K562 (cell line): ENCODE results near the gene RHOB. TPM values are rescaled to one million over a fixed set of nuclear protein-coding genes. Genes with fewer than 3 reads are reported as not detected.

ENCODE experiments used
- ATAC-seq: fragments of 200-7000 bp; cut with Tn5 transposase; 3 replicates; pipeline ENCODE4 v1.9.1; 2020; ENCODE audit warnings: moderate library complexity
- BruUV-seq: library from RNA; stranded (reverse); fragments of 400-500 nt; replicated peaks from 2 replicates; lab custom pipeline; 2021; lab: Mats Ljungman, UMichigan
- CTCF ChIA-PET: fragments of 300-600 bp; formaldehyde crosslinking; extraction: SDS; loops from one replicate; lab custom pipeline; 2021; ENCODE audit warnings: low intra/inter-chr PET ratio; lab: Yijun Ruan, JAX
- POLR2A ChIA-PET: fragments of 300-600, 350-650 bp; sonication (Branson Sonifier 250); formaldehyde crosslinking; extraction: SDS; loops from one replicate; lab custom pipeline; 2021; ENCODE audit warnings: antibody characterized with exemption, inconsistent platforms; lab: Yijun Ruan, JAX
- DNase-seq, 4 experiments: peaks; one replicate each; pipeline versions ENCODE4 v3.0.0 to v3.0.0-alpha.2; 2011 to 2018; ENCODE audit warnings: low spot score in 3 of 4, mixed read lengths in 3 of 4; ENCODE audit errors: extremely low read depth in 1 of 4
- FAIRE-seq: peaks from 2 replicates; lab custom pipeline; 2011; peaks lifted over from hg19 to GRCh38; lab: Jason Lieb, UNC
- H2AFZ ChIP-seq: 2 replicates; pipeline ENCODE4 v1.6.0; 2011; ENCODE audit warnings: low read depth, low read length, control low read depth, inconsistent platforms
- H3K27ac ChIP-seq: fragments of 200-600 bp; 3 replicates; pipeline ENCODE4 v1.8.0; 2011; ENCODE audit warnings: low read depth, mild to moderate bottlenecking, control low read depth, inconsistent platforms, low read length, moderate library complexity, mixed read lengths; ENCODE audit errors: extremely low read depth
- H3K27me3 ChIP-seq, 2 experiments: fragments of 300-600 bp in 1 of 2; 2 replicates in 1 of 2; 3 replicates in 1 of 2; pipeline versions ENCODE4 v1.6.0 to v1.8.0; 2011; ENCODE audit warnings: inconsistent platforms in 2 of 2, low read length in 2 of 2, mild to moderate bottlenecking in 1 of 2, mixed read lengths in 1 of 2, moderate library complexity in 1 of 2; ENCODE audit not compliant: control insufficient read depth in 2 of 2, insufficient read depth in 2 of 2
- H3K36me3 ChIP-seq: fragments of 300-600 bp; 3 replicates; pipeline ENCODE4 v1.8.0; 2011; ENCODE audit warnings: mild to moderate bottlenecking, low read length, inconsistent platforms; ENCODE audit not compliant: control insufficient read depth, insufficient read depth
- H3K4me1 ChIP-seq, 2 experiments: fragments of 200-600 bp in 1 of 2; replicated peaks in 1 of 2; 2 replicates in 1 of 2; 3 replicates in 1 of 2; pipeline versions ENCODE4 v1.5.1 to v1.8.0; 2011; ENCODE audit warnings: inconsistent platforms in 2 of 2, low read length in 2 of 2, mild to moderate bottlenecking in 1 of 2, mixed read lengths in 1 of 2, moderate library complexity in 1 of 2; ENCODE audit not compliant: control insufficient read depth in 2 of 2, insufficient read depth in 2 of 2
- H3K4me2 ChIP-seq: 2 replicates; pipeline ENCODE4 v1.6.1; 2011; ENCODE audit warnings: low read length, control low read depth, inconsistent platforms, mixed read lengths; ENCODE audit not compliant: insufficient read depth
- H3K4me3 ChIP-seq: fragments of 200-600 bp; sonication (generic), shearing (Covaris generic); 2 replicates; pipeline ENCODE4 v1.5.1; 2016; ENCODE audit warnings: control low read depth, inconsistent platforms
- H3K79me2 ChIP-seq: fragments of 200-600 bp; 3 replicates; pipeline ENCODE4 v1.8.0; 2011; ENCODE audit warnings: low read length, inconsistent platforms; ENCODE audit not compliant: control insufficient read depth, insufficient read depth
- H3K9ac ChIP-seq, 2 experiments: 2 replicates each; pipeline versions ENCODE4 v1.6.0 to v1.6.1; 2011; ENCODE audit warnings: low read depth in 2 of 2, low read length in 2 of 2, control low read depth in 1 of 2, inconsistent platforms in 1 of 2, mild to moderate bottlenecking in 1 of 2, mixed read lengths in 1 of 2; ENCODE audit not compliant: insufficient read depth in 1 of 2
- H3K9me1 ChIP-seq: one replicate; pipeline ENCODE4 v1.6.0; 2011; ENCODE audit warnings: inconsistent platforms, mild to moderate bottlenecking, low read length, moderate library complexity; ENCODE audit not compliant: control insufficient read depth, insufficient read depth
- H3K9me3 ChIP-seq: replicated peaks from 2 replicates; pipeline ENCODE4 v1.5.1; 2011; ENCODE audit warnings: low read depth, low read length, inconsistent platforms; ENCODE audit not compliant: control insufficient read depth, insufficient read depth
- H4K20me1 ChIP-seq: replicated peaks from 2 replicates; pipeline ENCODE4 v1.6.1; 2011; ENCODE audit warnings: low read length, inconsistent platforms, mixed read lengths; ENCODE audit not compliant: control insufficient read depth, insufficient read depth
- CHD2 ChIP-seq: IDR thresholded peaks from 2 replicates; pipeline ENCODE4 v1.6.1; 2011; ENCODE audit warnings: low read depth, low read length
- ERF ChIP-seq: fragments of 450-650 bp; formaldehyde crosslinking; IDR thresholded peaks from 2 replicates; pipeline ENCODE4 v1.4.0; 2020; ENCODE audit warnings: mild to moderate bottlenecking, mixed read lengths
- ETV6 ChIP-seq, 3 experiments: fragments of 150-350 bp in 1 of 3; sonication (generic) in 1 of 3; formaldehyde crosslinking in 1 of 3; IDR thresholded peaks; 2 replicates each; pipeline versions ENCODE4 v1.6.1 to v1.8.0; 2014 to 2022; ENCODE audit warnings: borderline replicate concordance in 2 of 3, low read depth in 2 of 3, antibody characterized with exemption in 1 of 3, low read length in 1 of 3, mild to moderate bottlenecking in 1 of 3, missing genetic modification reagents in 1 of 3
- FOSL1 ChIP-seq: fragments of 200-800 bp; sonication (Bioruptor generic); conservative IDR thresholded peaks from 2 replicates; pipeline ENCODE4 v1.6.1; 2016; ENCODE audit warnings: missing genetic modification characterization, missing compliant biosample characterization
- ZNF143 ChIP-seq: sonication (generic); formaldehyde crosslinking; IDR thresholded peaks from 2 replicates; pipeline ENCODE4 v1.9.0; 2022; ENCODE audit warnings: mild to moderate bottlenecking, missing genetic modification reagents
- ZNF408 ChIP-seq: fragments of 250-450 bp; sonication (Bioruptor Pico); IDR thresholded peaks from 2 replicates; pipeline ENCODE4 v1.4.0; 2020; ENCODE audit warnings: low read depth, mild to moderate bottlenecking, moderate library complexity
- WGBS: fragments of 100-300 bp; shearing (Covaris generic); methylation state at CpG from one replicate; pipeline ENCODE4 v1.1.6; 2016; ENCODE audit warnings: low coverage, mixed read lengths; ENCODE audit not compliant: insufficient coverage; ENCODE audit errors: missing lambda C conversion rate; 5-methylcytosine and 5-hydroxymethylcytosine counted together
- in situ Hi-C: fragments of 300-500 bp; cut with MboI; formaldehyde crosslinking; loops from 4 replicates; pipeline ENCODE4 v1.15.0; 2018; ENCODE audit warnings: inconsistent platforms, mixed read lengths
- intact Hi-C: fragments of 100-400 bp; cut with micrococcal nuclease; formaldehyde crosslinking; loops from 2 replicates; pipeline ENCODE4 v1.14.2; 2022
- polyA plus RNA-seq, 8 experiments: library from polyadenylated mRNA; depleted of rRNA in 4 of 8; stranded (reverse) in 5 of 8; unstranded in 3 of 8; fragments of >200 nt; fragmentation: Nextera tagmentation in 2 of 8; fragmentation: Illumina TruSeq in 1 of 8; extraction: Ambion mirVana in 2 of 8; extraction: Trizol in 1 of 8; gene quantifications; 2 replicates each; pipeline versions ENCODE4 v1.2.1 to v1.2.3, GENCODE V29; 2011 to 2014; ENCODE audit warnings: inconsistent platforms in 1 of 8, missing spikeins in 1 of 8
- total RNA-seq, 7 experiments: library from RNA; depleted of rRNA in 6 of 7; stranded (reverse); fragments of >200 nt in 6 of 7; fragmentation: Illumina TruSeq in 2 of 7; extraction: Trizol in 2 of 7; gene quantifications; 2 replicates each; pipeline versions ENCODE4 v1.2.1 to v1.2.3, GENCODE V29; 2011 to 2021; ENCODE audit warnings: low replicate concordance in 1 of 7

The RHOB gene
- total and polyA plus RNA-seq, 9 of the 15 experiments (the other 6 are each of a cell fraction or from before 2014, with no cell fraction given), result 0.07 to 4.8 (median 1.1) TPM

DNA sequence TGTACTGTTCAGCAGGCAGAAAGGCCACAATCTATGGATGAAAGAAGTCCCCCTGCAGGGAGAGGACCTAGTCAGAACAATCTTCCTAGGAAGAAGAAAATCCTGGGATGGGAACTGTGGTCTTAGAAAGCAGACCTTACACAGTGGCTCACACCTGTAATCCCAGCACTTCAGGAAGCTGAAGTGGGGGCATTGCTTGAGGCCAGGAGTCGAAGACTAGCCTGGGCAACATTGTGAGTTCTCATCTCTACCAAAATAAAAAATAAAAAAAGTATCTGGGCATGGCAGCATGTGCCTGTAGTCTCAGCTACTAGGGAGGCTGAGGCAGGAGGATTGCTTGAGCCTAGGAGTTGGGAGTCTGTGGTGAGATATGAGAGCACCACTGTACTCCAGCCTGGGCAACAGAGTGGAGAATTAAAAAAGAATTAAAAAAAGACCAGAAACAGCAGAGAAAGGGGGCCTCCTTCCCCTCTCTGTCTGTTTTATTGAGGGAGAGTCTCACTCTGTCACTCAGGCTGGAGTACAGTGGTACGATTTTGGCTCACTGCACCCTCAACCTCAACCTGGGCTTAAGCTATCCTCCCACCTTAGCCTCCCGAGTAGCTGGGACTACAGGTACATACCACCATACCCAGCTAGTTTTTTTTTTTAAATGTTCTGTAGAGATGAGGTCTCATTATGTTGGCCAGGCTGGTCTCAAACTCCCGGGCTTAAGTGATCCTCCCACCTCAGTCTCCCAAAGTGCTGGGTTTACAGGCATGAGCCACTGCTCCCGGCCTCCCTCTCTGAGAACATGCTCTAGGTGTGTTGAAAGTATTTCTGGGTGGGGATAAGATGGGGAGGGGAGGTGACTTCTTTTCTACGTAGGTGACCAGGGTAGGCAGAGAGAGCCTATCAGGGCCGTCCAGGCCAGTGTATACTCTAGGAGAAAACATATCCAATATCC, 7.4 kb downstream of the RHOB start:
- intact Hi-C loops (no loop called here), in situ Hi-C loops (no loop called here)
- ChIA-PET CTCF (no interaction called here), POLR2A (interaction anchor here (0.6 kb wide), 1 partner anchor 128 kb away, joined by 3 read pairs; no protein-coding TSS in a partner anchor)
- 4% methylated on average over 7 of the region's 7 CpGs for WGBS
- no peak overlapping the region for H3K9ac ChIP-seq
- H3K27me3 ChIP-seq, result peaks cover 4 to 8% of the 10 kb centered on the region in 2 experiments; a peak in 3 of 5 replicates
- no peak overlapping the region for H2AFZ ChIP-seq
- BruUV-seq, result no TSS peak
- no peaks in the 10 kb centered on the region for H3K9me3 ChIP-seq
- DNase-seq (no peak), FAIRE-seq (no peak), ATAC-seq (no peak)
- no peaks in the 10 kb centered on the region for H4K20me1 ChIP-seq
- H3K4me1 ChIP-seq, result no peaks in the 10 kb centered on the region; a peak in 1 of 5 replicates
- no peaks in the 10 kb centered on the region for H3K36me3 ChIP-seq
- H3K27ac ChIP-seq, result no peak overlapping the region
- no peak overlapping the region for H3K4me3 ChIP-seq
- no peaks in the 10 kb centered on the region for H3K9me1 ChIP-seq
- no peak overlapping the region for H3K4me2 ChIP-seq
- H3K79me2 ChIP-seq, result no peaks in the 10 kb centered on the region
- TF ChIP-seq ZNF408 (no peak), ETV6 (IDR thresholded peaks at IDR 0.05; ENCODE audit: borderline replicate concordance in 1 of 2, low read depth in 2 of 2, low read length in 1 of 2) (no peak), ETV6 (CRISPR knock-in tag; IDR thresholded peaks at IDR 0.05; ENCODE audit: borderline replicate concordance) (no peak), CHD2 (no peak), FOSL1 (tag) (no peak), ERF (CRISPR knock-in tag) (no peak), ZNF143 (CRISPR knock-in tag) (no peak)
